AG04449 (cell line): ENCODE data around the gene KLF11.
"Not testable (repeated sequence)": the region's sequence is repeated elsewhere in the genome, so short reads cannot be mapped to it uniquely, and the experiment has no call there.

Experiments
- CTCF ChIA-PET: fragments of 350-600 bp; formaldehyde crosslinking; extraction: SDS; loops from one replicate; lab custom pipeline; 2021; ENCODE audit warnings: antibody characterized with exemption; lab: Yijun Ruan, JAX
- POLR2A ChIA-PET: fragments of 400-600, 350-600 bp; formaldehyde crosslinking; extraction: SDS; loops from one replicate; lab custom pipeline; 2020; ENCODE audit warnings: antibody characterized with exemption, inconsistent platforms; lab: Yijun Ruan, JAX
- DNase-seq: peaks from one replicate; pipeline ENCODE4 v3.0.0-alpha.2; 2010; ENCODE audit warnings: low read depth, low spot score
- H3K4me3 ChIP-seq: 2 replicates; pipeline ENCODE4 v1.5.1; 2011; ENCODE audit warnings: low read depth, mild to moderate bottlenecking, control low read depth, low read length
- CTCF ChIP-seq: IDR thresholded peaks from one replicate; pipeline ENCODE4 v1.5.1; 2011; ENCODE audit warnings: mild to moderate bottlenecking, moderate library complexity, low read length, control low read depth, inconsistent platforms; ENCODE audit not compliant: insufficient read depth; ENCODE audit errors: missing control alignments

The KLF11 gene

GRCh38 chr2:10089565-10090190 is 46.3 kb downstream of the KLF11 start:
- no peak for DNase-seq
- no peak for TF ChIP-seq CTCF
- no peak overlapping the region for H3K4me3 ChIP-seq
- POLR2A ChIA-PET = interaction anchor here (0.6 kb wide), 1 partner anchor 62 kb away, joined by 6 read pairs; no protein-coding TSS in a partner anchor
- CTCF ChIA-PET = interaction anchor here (0.7 to 9.1 kb wide), 6 partner anchors 11 to 344 kb away, joined by 3 to 86 read pairs (median 4); no protein-coding TSS in a partner anchor

GRCh38 chr2:10091182-10091888 is 48.0 kb downstream of the KLF11 start:
- H3K4me3 ChIP-seq = no peak overlapping the region
- no peak for DNase-seq
- CTCF ChIA-PET = interaction anchor here (0.7 to 9.1 kb wide), 8 partner anchors 10 to 344 kb away, joined by 3 to 86 read pairs (median 4); no protein-coding TSS in a partner anchor
- POLR2A ChIA-PET = no interaction called here
- TF ChIP-seq CTCF = no peak

GRCh38 chr2:10091889-10092244 is 48.5 kb downstream of the KLF11 start:
- POLR2A ChIA-PET = interaction anchor here (0.6 kb wide), 1 partner anchor 10 kb away, joined by 4 read pairs; no protein-coding TSS in a partner anchor
- CTCF ChIA-PET = interaction anchor here (1.2 to 9.1 kb wide), 6 partner anchors 9 to 317 kb away, joined by 3 to 86 read pairs (median 6); no protein-coding TSS in a partner anchor
- DNase-seq, H3K4me3 ChIP-seq: not testable (repeated sequence)

GRCh38 chr2:10094271-10094814 is 51.0 kb downstream of the KLF11 start:
- H3K4me3 ChIP-seq = no peak overlapping the region
- TF ChIP-seq CTCF = no peak
- POLR2A ChIA-PET = interaction anchor here (1.2 kb wide), 1 partner anchor 16 kb away, joined by 3 read pairs; no protein-coding TSS in a partner anchor
- CTCF ChIA-PET = interaction anchor here (0.9 to 6.3 kb wide), 5 partner anchors 10 to 341 kb away, joined by 5 to 173 read pairs (median 59); no protein-coding TSS in a partner anchor
- no peak for DNase-seq

- POLR2A ChIA-PET = interaction anchor here (1.2 kb wide), 1 partner anchor 17 kb away, joined by 3 read pairs; no protein-coding TSS in a partner anchor
- CTCF ChIA-PET = interaction anchor here (0.8 to 6.3 kb wide), 10 partner anchors 11 to 340 kb away, joined by 3 to 173 read pairs (median 14); partner anchors contain the start of gene CYS1
- no peak for DNase-seq
- TF ChIP-seq CTCF = no peak
- no peak overlapping the region for H3K4me3 ChIP-seq
Observed at GRCh38 chr2:10095175-10095574, 51.8 kb downstream of the KLF11 start.

- ChIA-PET POLR2A (interaction anchor here (1.0 kb wide), 1 partner anchor 356 kb away, joined by 3 read pairs; no protein-coding TSS in a partner anchor), CTCF (interaction anchor here (0.7 to 6.3 kb wide), 27 partner anchors 9 to 498 kb away, joined by 3 to 173 read pairs (median 5); partner anchors contain the start of gene CYS1)
- DNase-seq = no peak
- TF ChIP-seq CTCF = no peak
- no peak overlapping the region for H3K4me3 ChIP-seq
Observed at GRCh38 chr2:10096641-10097040, 53.3 kb downstream of the KLF11 start.
